Activated CD4-positive, alpha-beta T cell treated with anti-CD3 and anti-CD28 coated beads, Interleukin-2, Interleukin-6, amounts not matched to agents 100 ng/mL and 50 ng/mL, durations not matched to agents 16 hours and 8 hours (primary cell): ENCODE data around the gene MAN2B2.

Experiments used
- DNase-seq: peaks from one replicate; pipeline ENCODE4 v3.0.0-alpha.2; 2020

Gene MAN2B2

GRCh38 chr4:6574747-6575502 lies at the start of gene MAN2B2:
TSS of gene MAN2B2 (plus strand) at chr4:6575189. CDS start at chr4:6575211, 22 bp downstream.
- DNase-seq = peak; percentile 90

- DNase-seq = no peak
These were observed 49.5 kb upstream of the MAN2B2 start for GRCh38 chr4:6525474-6525873.

- no peak for DNase-seq
These were observed 48.8 kb upstream of the MAN2B2 start for GRCh38 chr4:6526156-6526555.

- DNase-seq = no peak
These were observed 48.3 kb upstream of the MAN2B2 start for GRCh38 chr4:6526671-6527091.

- DNase-seq = no peak
These were observed 47.7 kb upstream of the MAN2B2 start for GRCh38 chr4:6527259-6527658.

- no peak for DNase-seq
These were observed 47.0 kb upstream of the MAN2B2 start for GRCh38 chr4:6527683-6528595.

- no peak for DNase-seq
These were observed 46.0 kb upstream of the MAN2B2 start for GRCh38 chr4:6529021-6529420.

GRCh38 chr4:6530301-6530700 lies 44.7 kb upstream of the MAN2B2 start:
- no peak for DNase-seq

- DNase-seq = no peak
These were observed 44.0 kb upstream of the MAN2B2 start for GRCh38 chr4:6530964-6531363.

GRCh38 chr4:6532102-6532501 lies 42.9 kb upstream of the MAN2B2 start:
- DNase-seq = no peak

GRCh38 chr4:6532658-6533057 lies 42.3 kb upstream of the MAN2B2 start:
- DNase-seq = no peak

- no peak for DNase-seq
These were observed 40.9 kb upstream of the MAN2B2 start for GRCh38 chr4:6534050-6534449.

GRCh38 chr4:6534618-6535328 lies 40.2 kb upstream of the MAN2B2 start:
- no peak for DNase-seq

GRCh38 chr4:6535329-6535692 lies 39.7 kb upstream of the MAN2B2 start:
- DNase-seq = no peak

GRCh38 chr4:6535706-6536105 lies 39.3 kb upstream of the MAN2B2 start:
- no peak for DNase-seq

GRCh38 chr4:6538111-6538510 lies 36.9 kb upstream of the MAN2B2 start:
- DNase-seq = no peak

GRCh38 chr4:6538575-6538974 lies 36.4 kb upstream of the MAN2B2 start:
- DNase-seq = no peak

GRCh38 chr4:6539009-6539764 lies 35.8 kb upstream of the MAN2B2 start:
- DNase-seq = no peak

- no peak for DNase-seq
These were observed 34.1 kb upstream of the MAN2B2 start for GRCh38 chr4:6540879-6541278.

- no peak for DNase-seq
These were observed 33.2 kb upstream of the MAN2B2 start for GRCh38 chr4:6541789-6542188.

- no peak for DNase-seq
These were observed 32.0 kb upstream of the MAN2B2 start for GRCh38 chr4:6542951-6543350.

GRCh38 chr4:6546091-6546490 lies 28.9 kb upstream of the MAN2B2 start:
- no peak for DNase-seq
